NT2/D1 (cell line): ENCODE results near the gene ATP2C1.

Experiments used
- DNase-seq: peaks from one replicate; pipeline ENCODE4 v3.0.0-alpha.2; 2011; ENCODE audit warnings: low read depth, low spot score
- H3K27me3 ChIP-seq: 2 replicates; pipeline ENCODE4 v1.6.0; 2011; ENCODE audit warnings: mild to moderate bottlenecking; ENCODE audit not compliant: insufficient read length, insufficient read depth
- H3K36me3 ChIP-seq: 2 replicates; pipeline ENCODE4 v1.6.1; 2011; ENCODE audit warnings: mild to moderate bottlenecking, low read length, mixed read lengths; ENCODE audit not compliant: insufficient read depth, insufficient read length
- H3K4me1 ChIP-seq: 2 replicates; pipeline ENCODE4 v1.5.1; 2011; ENCODE audit not compliant: insufficient read depth, insufficient read length
- H3K4me3 ChIP-seq: 2 replicates; pipeline ENCODE4 v1.5.1; 2011; ENCODE audit warnings: low read depth; ENCODE audit not compliant: insufficient read length
- H3K9ac ChIP-seq: 2 replicates; pipeline ENCODE4 v1.6.0; 2011; ENCODE audit warnings: low read depth; ENCODE audit not compliant: insufficient read length
- H3K9me3 ChIP-seq: 2 replicates; pipeline ENCODE4 v1.5.1; 2011; ENCODE audit warnings: mild to moderate bottlenecking, low read length; ENCODE audit not compliant: insufficient read depth
- SUZ12 ChIP-seq: IDR thresholded peaks from 2 replicates; pipeline ENCODE4 v1.6.1; 2011; ENCODE audit not compliant: insufficient read length, insufficient read depth; ENCODE audit errors: extremely low read depth
- YY1 ChIP-seq: IDR thresholded peaks from 2 replicates; pipeline ENCODE4 v1.6.1; 2011; ENCODE audit not compliant: insufficient read length, insufficient read depth
- ZNF274 ChIP-seq: IDR thresholded peaks from 2 replicates; pipeline ENCODE4 v1.6.1; 2011; ENCODE audit warnings: mild to moderate bottlenecking, low read depth, low read length

ATP2C1 gene

DNA sequence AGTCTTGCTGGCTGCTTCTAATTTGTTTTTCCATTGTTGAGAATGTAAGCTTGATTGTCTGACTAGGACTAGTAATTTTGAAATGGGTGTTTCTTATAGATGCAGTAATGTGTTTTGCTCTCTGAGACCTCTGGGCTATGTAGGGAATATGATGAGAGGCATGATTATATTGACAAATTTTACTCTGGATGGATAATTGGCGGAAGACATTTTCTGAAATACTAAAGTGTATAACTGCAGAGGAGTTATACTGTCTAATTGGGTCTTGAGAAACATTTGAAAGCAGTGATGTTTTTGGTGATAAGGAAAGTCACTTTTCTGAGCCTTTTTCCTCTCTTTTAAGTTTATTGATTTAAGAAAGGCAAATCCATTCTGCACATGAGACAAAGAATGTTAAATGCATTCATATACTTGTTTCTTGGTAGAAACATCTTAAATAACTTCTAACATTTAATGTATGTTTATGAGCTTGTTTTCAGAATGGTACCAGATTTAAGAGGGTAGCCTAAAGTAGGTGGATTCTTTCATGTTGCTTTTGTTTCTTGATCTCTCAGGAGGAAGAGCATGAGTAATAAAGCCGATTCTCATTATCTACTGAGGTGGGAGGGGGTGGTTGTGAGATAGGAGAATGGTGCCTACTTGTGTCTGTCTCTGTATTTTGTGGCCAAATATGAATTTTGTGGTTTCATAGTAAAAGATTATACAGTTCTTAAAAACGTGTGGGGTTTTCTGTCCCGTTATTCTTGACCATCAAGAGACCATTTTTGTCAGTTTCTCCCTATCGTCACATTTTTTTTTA is 2.0 kb downstream of the ATP2C1 start:
- Histone ChIP-seq H3K27me3 (no peaks in the 10 kb centered on the region), H3K36me3 (no peaks in the 10 kb centered on the region), H3K4me1 (no peaks in the 10 kb centered on the region), H3K9ac (no peak overlapping the region), H3K4me3 (no peak overlapping the region), H3K9me3 (no peaks in the 10 kb centered on the region)
- no peak for DNase-seq
- no peak for TF ChIP-seq ZNF274
- TF ChIP-seq YY1 = no peak
- TF ChIP-seq SUZ12 = no peak

DNA sequence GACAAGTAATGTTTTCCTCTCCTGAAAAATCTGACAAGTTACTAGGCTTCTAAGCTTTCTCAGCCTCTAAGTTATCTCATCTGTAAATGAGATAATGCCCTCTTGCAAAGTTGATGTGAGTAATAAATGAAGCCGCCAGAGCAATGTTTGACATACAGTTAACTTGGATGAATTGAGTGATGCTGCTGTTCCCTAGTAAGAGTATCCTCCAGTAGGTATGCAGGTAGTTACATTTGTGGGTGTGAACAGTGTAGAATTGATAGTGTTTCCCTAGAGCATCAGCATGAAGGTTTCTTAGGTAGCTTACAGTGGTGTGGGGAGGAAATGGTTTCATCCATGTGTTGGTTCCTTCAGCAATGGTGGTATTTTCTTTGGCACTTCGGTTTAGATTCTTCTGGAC is 3.4 kb downstream of the ATP2C1 start:
- DNase-seq = no peak
- H3K9ac ChIP-seq = no peak overlapping the region
- no peaks in the 10 kb centered on the region for H3K4me1 ChIP-seq
- no peaks in the 10 kb centered on the region for H3K27me3 ChIP-seq
- H3K9me3 ChIP-seq = no peaks in the 10 kb centered on the region
- no peaks in the 10 kb centered on the region for H3K36me3 ChIP-seq
- H3K4me3 ChIP-seq = no peak overlapping the region
- TF ChIP-seq SUZ12 (no peak), ZNF274 (no peak), YY1 (no peak)

DNA sequence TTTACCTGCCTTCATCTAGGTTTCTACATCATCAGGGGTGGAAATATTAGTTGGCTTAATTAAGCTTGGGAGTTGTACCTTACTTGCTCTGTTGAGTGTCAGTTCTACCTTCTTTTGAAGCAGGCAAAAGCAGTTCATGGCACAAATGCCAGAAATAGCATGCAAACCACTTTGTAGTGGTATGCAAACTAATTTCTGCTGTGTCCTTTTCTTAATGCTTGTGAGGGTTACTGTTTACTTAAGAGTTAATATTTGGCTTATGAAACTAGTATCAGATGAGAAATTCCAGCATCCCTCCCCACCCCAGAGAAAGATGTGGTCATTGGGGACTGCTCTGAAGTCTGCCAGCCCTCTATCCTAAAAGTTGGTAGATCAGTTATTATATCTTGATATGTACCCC is 7.1 kb downstream of the ATP2C1 start:
- TF ChIP-seq YY1 (no peak), SUZ12 (no peak), ZNF274 (no peak)
- Histone ChIP-seq H3K9me3 (no peaks in the 10 kb centered on the region), H3K36me3 (no peaks in the 10 kb centered on the region), H3K9ac (no peak overlapping the region), H3K4me1 (no peaks in the 10 kb centered on the region), H3K4me3 (no peak overlapping the region), H3K27me3 (no peaks in the 10 kb centered on the region)
- DNase-seq = no peak

DNA sequence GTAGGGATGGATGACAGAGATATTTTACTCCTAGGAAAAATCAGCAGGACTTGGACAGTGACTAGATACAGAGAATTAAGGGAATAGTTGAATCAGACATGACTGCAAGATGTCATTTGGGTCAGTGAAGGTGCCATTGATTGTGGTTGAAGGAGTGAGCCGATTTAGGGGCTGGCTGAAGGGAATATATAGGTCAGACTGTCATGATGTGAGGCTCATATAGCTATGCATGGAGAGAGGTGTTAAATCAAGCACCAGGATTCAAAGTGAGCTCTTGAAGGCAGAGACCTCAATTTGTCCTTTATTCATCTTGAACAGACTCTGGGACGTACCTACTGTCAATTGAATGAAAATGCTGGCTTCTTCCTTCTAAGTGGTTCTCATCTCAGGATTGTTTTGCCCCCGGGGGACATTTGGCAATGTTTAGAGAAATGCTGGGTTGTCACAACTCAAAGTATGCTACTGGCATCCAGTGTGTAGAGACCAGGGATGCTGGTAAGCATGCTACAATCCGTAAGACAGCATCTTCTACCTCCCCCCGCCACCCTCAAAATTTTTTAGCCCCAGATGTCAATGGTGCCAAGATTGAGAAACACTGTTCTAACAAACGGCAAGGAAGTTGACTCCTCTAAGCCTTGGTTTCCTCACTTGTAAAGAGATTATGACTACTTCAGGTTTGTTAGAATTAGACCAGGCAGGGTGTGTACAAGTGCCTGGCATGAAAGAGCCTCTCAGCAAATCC is 7.8 kb downstream of the ATP2C1 start:
- no peaks in the 10 kb centered on the region for H3K4me1 ChIP-seq
- no peaks in the 10 kb centered on the region for H3K27me3 ChIP-seq
- TF ChIP-seq ZNF274 (no peak), YY1 (no peak), SUZ12 (no peak)
- no peak overlapping the region for H3K9ac ChIP-seq
- H3K36me3 ChIP-seq = no peaks in the 10 kb centered on the region
- H3K4me3 ChIP-seq = no peak overlapping the region
- no peak for DNase-seq
- H3K9me3 ChIP-seq = no peaks in the 10 kb centered on the region

DNA sequence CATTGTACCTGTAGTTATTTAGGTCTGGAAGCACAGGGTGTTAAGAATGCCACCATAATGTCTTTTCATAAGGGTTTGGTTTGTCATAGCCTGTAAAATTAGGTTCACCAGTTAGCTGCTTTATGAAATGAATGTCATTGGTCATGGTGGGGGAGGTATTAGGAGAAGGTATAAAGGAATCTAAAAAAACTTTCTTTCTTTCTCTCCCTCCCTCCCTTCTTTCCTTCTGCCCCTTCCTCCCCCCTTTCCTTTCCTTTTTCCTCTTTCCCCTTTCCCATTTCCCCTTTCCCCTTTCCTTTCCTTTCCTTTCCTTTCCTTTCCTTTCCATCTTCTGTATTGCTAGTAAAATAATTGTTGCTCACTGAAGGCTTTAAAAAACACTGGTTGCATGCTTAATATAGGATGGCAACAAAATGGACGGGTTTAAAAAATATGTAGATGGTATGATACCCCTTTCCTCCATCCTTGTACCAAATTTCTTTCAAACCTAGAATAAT is 9.6 kb downstream of the ATP2C1 start:
- TF ChIP-seq YY1 (no peak), SUZ12 (no peak), ZNF274 (no peak)
- no peak overlapping the region for H3K4me3 ChIP-seq
- no peak for DNase-seq
- H3K36me3 ChIP-seq = no peaks in the 10 kb centered on the region
- H3K27me3 ChIP-seq = no peaks in the 10 kb centered on the region
- no peaks in the 10 kb centered on the region for H3K4me1 ChIP-seq
- no peaks in the 10 kb centered on the region for H3K9me3 ChIP-seq
- no peak overlapping the region for H3K9ac ChIP-seq

DNA sequence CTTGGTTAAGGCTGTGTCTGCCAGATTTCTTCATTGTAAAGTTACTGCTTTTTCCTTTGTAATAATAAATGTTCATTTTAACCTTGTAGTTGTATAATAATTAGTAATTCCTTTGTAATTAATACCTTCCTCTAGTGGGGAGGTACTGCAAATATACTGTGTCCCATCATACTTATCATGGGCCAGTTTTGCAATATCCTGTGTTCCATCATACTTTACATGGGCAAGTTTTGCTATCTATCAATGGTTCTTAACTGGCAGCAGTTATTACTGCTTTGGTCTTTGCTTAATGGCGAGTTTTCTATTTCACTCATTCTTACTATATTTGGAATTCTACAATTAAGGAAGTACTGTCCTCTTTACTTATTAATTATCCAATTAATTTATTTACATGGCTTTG is 10.6 kb downstream of the ATP2C1 start:
- Histone ChIP-seq H3K9ac (no peak overlapping the region), H3K27me3 (no peaks in the 10 kb centered on the region), H3K4me1 (no peaks in the 10 kb centered on the region), H3K9me3 (no peaks in the 10 kb centered on the region), H3K4me3 (no peak overlapping the region), H3K36me3 (no peaks in the 10 kb centered on the region)
- TF ChIP-seq SUZ12 (no peak), YY1 (no peak), ZNF274 (no peak)
- DNase-seq = no peak

DNA sequence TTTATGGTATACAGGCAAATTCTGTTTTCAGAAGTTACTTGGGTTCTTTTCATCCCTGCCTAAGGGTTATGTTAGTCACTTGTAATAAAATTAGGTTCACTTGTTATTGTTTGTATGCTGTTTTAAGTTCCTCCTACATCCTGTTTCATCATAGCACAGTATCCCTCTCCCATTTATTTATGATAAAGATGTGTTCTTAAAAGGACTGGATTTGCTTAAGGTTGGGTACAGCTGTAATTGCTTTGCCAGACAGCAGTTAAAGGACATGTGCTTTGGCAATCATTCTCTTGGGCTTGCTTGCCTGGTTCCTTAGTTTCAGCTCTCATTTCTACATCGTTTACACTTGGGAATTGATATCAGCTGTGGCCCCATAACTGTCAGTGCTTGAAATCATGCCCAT is 11.7 kb downstream of the ATP2C1 start:
- TF ChIP-seq SUZ12 = no peak
- TF ChIP-seq YY1 = no peak
- TF ChIP-seq ZNF274 = no peak
- Histone ChIP-seq H3K4me1 (no peaks in the 10 kb centered on the region), H3K4me3 (no peak overlapping the region), H3K9ac (no peak overlapping the region), H3K36me3 (no peaks in the 10 kb centered on the region), H3K9me3 (no peaks in the 10 kb centered on the region), H3K27me3 (no peaks in the 10 kb centered on the region)
- DNase-seq = no peak
